GM18507 (cell line): ENCODE measurements around the gene SPATA16.
"Not testable (repeated sequence)": the region's sequence is repeated elsewhere in the genome, so short reads cannot be mapped to it uniquely, and the experiment has no call there.

Source experiments
- DNase-seq: peaks from one replicate; pipeline ENCODE4 v3.0.0; 2011; ENCODE audit warnings: low read depth; ENCODE audit not compliant: insufficient read length; ENCODE audit errors: extremely low spot score
- FAIRE-seq: peaks from 2 replicates; lab custom pipeline; 2011; peaks lifted over from hg19 to GRCh38; lab: Jason Lieb, UNC

SPATA16 gene

DNA sequence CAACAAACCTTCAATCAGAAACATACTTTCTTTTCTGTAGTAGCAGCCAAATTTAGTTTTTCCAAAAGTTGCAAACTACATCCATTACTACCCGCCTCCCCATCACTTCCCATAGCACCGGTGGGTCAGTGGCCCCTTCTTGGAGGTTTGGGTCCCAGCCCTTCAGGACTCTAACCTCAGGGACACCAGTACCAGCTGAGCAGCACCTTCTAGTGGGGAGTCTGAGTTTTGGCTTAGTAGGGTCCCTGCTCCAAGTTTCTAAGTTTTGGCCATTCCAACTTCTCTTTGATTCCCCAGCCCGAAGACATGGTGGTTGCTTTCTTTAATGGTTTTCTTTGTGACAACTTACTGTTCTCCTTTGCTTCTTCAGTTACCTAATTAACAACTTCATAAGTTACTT lies 229.9 kb downstream of the SPATA16 start:
- DNase-seq (no peak), FAIRE-seq (no peak)

GRCh38 chr3:172908771-172909270 lies 232.2 kb downstream of the SPATA16 start:
- DNase-seq, result no peak
- no peak for FAIRE-seq

DNA sequence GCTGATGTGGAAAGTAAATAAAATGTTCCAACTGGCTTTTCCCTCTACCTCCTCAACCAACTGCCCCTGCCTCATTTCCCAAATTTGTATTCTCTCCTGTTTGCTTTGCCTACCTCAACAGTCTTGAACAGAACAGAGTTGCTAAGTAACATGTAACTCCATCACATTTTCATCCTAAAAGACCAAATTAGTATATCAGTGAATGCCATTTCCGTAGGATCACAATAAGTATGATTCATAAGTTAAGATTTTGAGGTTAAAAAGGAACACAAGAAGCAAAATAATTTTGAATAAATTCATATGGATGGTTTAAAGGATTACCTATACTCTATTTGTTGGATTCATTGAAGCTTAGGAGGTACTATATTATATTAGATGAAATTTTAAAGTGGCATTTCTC lies 235.6 kb downstream of the SPATA16 start:
- no peak for FAIRE-seq

DNA sequence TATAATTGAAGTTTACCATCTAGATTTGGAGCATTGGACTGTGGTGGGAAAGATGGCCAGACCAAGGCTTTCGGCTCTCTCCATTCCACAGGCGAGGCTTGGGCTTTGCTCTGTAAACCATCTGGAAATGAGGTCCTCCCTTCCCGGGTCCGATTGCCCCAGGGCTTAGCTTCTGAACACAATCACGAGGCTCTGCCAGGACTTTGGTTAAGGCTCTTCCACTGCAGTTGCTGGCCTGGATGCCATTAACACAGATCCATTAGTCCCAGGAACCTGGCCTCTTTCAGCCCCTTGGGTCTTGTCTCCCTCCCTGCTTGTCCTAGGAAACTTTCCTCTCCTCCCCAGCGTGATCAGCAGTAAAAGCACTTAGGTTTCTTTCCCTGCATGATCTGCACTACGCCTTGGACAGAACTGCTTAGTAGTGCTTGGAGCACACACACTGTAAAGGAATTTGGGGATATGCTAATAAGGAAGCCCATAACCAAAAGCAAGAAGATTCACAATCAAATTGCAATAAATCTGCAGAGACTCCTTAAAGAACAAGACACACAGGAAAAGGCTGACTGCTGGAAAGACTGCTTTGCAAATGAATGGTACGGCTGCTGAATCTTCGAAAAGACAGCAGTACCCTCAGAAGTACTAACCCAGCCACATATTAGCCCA lies 236.2 kb downstream of the SPATA16 start:
- DNase-seq (no peak), FAIRE-seq (no peak)

More for the DNA sequence above, 235.6 kb downstream of the SPATA16 start:
- DNase-seq, result no peak

- DNase-seq (no peak), FAIRE-seq (no peak)
Measured at GRCh38 chr3:172903642-172904320, 237.3 kb downstream of the SPATA16 start.

GRCh38 chr3:172892158-172892557 lies 248.9 kb downstream of the SPATA16 start:
- FAIRE-seq, result no peak

GRCh38 chr3:172885704-172886103 lies 255.3 kb downstream of the SPATA16 start:
- FAIRE-seq, result no peak
- no peak for DNase-seq

More at GRCh38 chr3:172892158-172892557, 248.9 kb downstream of the SPATA16 start:
- no peak for DNase-seq

DNA sequence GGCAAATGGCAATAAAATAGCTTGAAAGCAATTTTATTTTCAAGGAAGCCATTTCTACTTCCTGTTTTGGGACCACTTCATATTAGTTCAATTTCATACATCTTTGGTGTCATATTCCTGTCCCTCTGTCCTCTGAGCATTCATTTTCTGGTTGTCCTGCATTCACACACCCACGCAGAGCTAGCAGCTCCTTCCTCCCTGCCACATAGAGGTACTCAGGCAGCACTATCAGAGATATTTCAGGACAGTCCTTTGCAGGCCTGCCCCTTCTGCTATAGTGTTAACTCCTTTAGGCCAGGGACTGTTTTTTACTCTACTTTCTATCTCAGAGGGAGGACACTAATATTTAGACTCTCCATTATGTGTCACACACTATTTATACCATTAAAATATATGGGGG lies 258.5 kb downstream of the SPATA16 start:
- FAIRE-seq (no peak), DNase-seq (no peak)

DNA sequence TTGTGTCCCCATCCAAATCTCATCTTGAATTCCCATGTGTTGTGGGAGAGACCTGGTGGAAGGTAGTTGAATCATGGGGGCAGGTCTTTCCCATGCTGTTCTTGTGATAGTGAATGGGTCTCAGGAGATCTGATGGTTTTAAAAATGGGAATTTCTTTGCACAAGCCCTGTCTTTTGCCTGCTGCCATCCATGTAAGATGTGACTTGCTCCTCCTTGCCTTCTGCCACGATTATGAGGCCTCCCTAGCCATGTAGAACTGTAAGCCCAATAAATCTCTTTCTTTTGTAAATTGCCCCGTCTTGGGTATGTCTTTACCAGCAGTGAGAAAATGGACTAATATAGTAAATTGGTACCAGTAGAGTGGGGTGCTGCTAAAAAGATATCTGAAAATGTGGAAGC lies 261.7 kb downstream of the SPATA16 start:
- FAIRE-seq, DNase-seq: not testable (repeated sequence)

DNA sequence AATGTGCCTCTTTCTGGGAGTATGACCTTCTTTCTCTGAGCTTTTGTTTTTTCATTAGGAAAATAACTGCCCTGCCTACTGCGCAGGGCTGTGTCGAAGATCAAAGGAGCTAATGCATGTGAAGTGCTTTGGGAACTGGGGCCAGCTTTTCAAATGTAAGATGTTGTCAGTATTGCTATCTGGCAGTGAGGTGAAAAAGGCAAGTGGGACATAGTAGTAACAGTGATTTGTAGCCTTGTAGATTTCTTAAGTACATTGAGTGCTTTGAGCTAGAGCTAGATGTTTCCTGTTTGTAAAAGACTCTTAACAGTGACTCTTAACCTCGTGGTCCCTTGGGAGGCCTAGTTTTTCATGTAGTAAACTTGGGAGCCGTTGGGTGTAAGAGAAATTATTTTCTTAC lies 264.0 kb downstream of the SPATA16 start:
- DNase-seq (no peak), FAIRE-seq (no peak)

DNA sequence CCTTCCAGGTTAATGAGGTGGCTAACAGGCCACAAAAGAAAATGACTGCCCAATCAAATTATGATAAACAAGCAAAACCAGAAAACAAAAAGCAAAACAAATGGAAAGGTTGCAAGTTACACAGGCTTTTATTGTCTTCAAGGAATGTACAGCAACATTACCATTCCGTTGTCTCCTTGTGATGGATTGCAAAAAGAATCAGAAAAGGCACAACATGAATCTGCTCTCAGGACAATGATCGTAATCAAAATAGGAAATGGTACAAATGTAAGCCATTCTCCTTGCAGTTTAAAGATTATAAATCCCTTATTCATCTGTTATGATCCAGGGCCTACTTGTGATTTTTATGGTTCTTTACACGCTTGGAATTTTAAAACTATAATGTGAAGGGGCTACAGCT lies 264.7 kb downstream of the SPATA16 start:
- DNase-seq (no peak), FAIRE-seq (no peak)

GRCh38 chr3:172875039-172875438 lies 266.0 kb downstream of the SPATA16 start:
- no peak for FAIRE-seq
- DNase-seq, result no peak

GRCh38 chr3:172869784-172870518 lies 271.1 kb downstream of the SPATA16 start:
- no peak for FAIRE-seq
- no peak for DNase-seq

GRCh38 chr3:172869368-172869771 lies 271.7 kb downstream of the SPATA16 start:
- FAIRE-seq, result no peak
- DNase-seq, result no peak

DNA sequence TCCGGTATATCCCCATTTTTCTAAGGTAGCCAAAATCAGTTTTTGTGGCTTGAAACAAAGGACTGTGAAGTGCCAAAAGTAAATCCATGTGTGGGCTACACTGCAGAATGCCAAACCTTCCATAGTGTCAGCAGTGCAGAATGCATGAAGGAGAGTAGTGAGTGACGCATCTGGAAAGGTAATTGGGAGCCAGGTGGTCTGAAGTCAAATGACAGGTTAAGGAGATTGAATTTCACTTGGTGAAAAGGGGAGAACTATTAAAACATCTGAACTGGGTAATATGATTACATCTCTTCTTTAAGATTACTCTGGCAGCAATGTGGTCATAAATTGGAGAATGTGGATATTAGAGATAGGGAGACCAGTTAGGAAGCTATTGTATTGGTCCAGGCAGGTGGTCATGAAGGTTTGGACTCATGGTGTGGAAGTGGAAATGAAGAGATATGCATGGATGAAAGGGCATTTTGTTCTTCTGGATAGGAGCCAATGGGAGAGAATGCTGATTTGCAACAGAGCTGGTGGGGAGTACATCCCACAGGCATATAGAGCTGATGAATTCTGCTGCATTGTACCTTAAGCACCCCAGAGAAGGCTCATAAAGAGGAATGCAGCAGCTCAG lies 272.3 kb downstream of the SPATA16 start:
- no peak for FAIRE-seq
- no peak for DNase-seq

- not testable (repeated sequence) for DNase-seq, FAIRE-seq
Measured at GRCh38 chr3:172866726-172867350, 274.2 kb downstream of the SPATA16 start.

DNA sequence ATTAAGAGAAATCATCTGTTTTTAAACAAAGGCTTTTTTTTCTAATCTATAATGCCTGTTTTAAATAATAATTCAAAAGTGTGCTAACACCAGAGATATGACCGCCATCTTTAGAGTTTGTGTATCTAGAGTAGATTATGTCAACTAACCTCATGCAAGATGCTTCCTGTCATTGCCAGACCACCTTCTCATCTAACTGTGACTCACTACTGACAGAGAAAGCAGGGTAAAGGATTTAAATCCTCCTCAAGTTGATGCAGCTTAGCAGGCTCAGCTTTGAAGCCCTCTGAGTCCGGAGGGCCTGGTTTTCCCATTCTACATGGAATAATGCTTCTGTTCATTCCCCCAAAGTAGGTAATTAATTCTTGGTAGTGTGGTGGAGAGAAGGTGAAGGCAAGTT lies 282.0 kb downstream of the SPATA16 start:
- FAIRE-seq (no peak), DNase-seq (no peak)

- FAIRE-seq, result no peak
- no peak for DNase-seq
Measured at GRCh38 chr3:172856795-172857742, 284.0 kb downstream of the SPATA16 start.
